ENCODE data around the gene DOCK8.

DNA sequence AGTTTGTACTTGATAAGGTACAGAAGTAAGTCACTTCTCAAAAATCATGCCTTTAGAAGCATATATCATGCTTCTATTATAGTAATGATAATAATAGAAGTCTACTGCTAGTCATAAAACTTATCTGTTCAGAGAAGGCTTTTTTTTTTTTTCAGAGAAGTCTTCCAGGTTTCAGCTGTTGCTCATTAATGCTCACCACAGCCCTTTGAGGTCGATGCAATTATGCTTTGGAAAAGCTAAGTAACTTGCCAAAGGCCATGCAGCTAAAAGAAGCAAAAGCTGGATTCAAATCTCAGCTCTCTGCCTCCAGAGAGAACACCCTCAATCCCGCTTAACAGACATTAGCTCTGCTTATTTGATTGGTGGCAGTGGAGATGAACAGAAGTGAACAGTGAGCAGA lies 150.8 kb downstream of the DOCK8 start:
- TF ChIP-seq, protein P1, sequence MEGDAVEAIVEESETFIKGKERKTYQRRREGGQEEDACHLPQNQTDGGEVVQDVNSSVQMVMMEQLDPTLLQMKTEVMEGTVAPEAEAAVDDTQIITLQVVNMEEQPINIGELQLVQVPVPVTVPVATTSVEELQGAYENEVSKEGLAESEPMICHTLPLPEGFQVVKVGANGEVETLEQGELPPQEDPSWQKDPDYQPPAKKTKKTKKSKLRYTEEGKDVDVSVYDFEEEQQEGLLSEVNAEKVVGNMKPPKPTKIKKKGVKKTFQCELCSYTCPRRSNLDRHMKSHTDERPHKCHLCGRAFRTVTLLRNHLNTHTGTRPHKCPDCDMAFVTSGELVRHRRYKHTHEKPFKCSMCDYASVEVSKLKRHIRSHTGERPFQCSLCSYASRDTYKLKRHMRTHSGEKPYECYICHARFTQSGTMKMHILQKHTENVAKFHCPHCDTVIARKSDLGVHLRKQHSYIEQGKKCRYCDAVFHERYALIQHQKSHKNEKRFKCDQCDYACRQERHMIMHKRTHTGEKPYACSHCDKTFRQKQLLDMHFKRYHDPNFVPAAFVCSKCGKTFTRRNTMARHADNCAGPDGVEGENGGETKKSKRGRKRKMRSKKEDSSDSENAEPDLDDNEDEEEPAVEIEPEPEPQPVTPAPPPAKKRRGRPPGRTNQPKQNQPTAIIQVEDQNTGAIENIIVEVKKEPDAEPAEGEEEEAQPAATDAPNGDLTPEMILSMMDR (IDR thresholded peaks at IDR 0.05; ENCODE audit: low read length): no peak
- TF ChIP-seq EZH2 (IDR thresholded peaks at IDR 0.05; ENCODE audit: borderline replicate concordance, low read length): no peak

Data from OCI-LY1 (cell line).